Uterus (tissue), 4 donors: ENCODE results near the gene UGT1A4. TPM values are rescaled to one million over a fixed set of nuclear protein-coding genes. Genes with fewer than 3 reads are reported as not detected.

Experiments used
- DNase-seq, 2 donors: peaks; one replicate each; pipeline ENCODE4 v3.0.0-alpha.2; 2019 to 2020
- H3K27ac ChIP-seq, 2 donors: fragments of 200-600 bp; sonication (generic); 1 replicate in 1 of 2; 2 replicates in 1 of 2; pipeline ENCODE4 v1.5.1; 2016 to 2018
- H3K27me3 ChIP-seq, 2 donors: fragments of 200-600 bp; sonication (generic); one replicate each; pipeline ENCODE4 v1.5.1; 2018 to 2019; ENCODE audit warnings: control low read depth in 1 of 2
- H3K36me3 ChIP-seq, 2 donors: fragments of 200-600 bp; sonication (generic); one replicate each; pipeline ENCODE4 v1.5.1; 2019; ENCODE audit warnings: control low read depth in 1 of 2
- H3K4me1 ChIP-seq, 2 donors: fragments of 200-600 bp; sonication (generic); one replicate each; pipeline ENCODE4 v1.5.1; 2018 to 2019; ENCODE audit warnings: control low read depth in 1 of 2
- H3K4me3 ChIP-seq, 2 donors: fragments of 200-600 bp; sonication (generic); 1 replicate in 1 of 2; 2 replicates in 1 of 2; pipeline ENCODE4 v1.5.1; 2018 to 2019; ENCODE audit warnings: mild to moderate bottlenecking in 1 of 2
- H3K9me3 ChIP-seq, 2 donors: fragments of 200-600 bp; sonication (generic); one replicate each; pipeline ENCODE4 v1.5.1; 2019; ENCODE audit warnings: control low read depth in 1 of 2
- CTCF ChIP-seq, 4 experiments: fragments of 200-600 bp in 2 of 4; fragments of 450-650 bp in 2 of 4; sonication (generic) in 2 of 4; IDR thresholded peaks; one replicate each; pipeline ENCODE4 v1.5.1; 2016 to 2019; ENCODE audit warnings: antibody characterized with exemption in 4 of 4, mild to moderate bottlenecking in 2 of 4, moderate library complexity in 1 of 4
- POLR2A ChIP-seq, 2 donors: fragments of 450-650 bp; IDR thresholded peaks; one replicate each; pipeline ENCODE4 v1.6.1; 2016; ENCODE audit warnings: antibody characterized with exemption in 2 of 2, mild to moderate bottlenecking in 1 of 2, moderate library complexity in 1 of 2
- intact Hi-C: fragments of 100-400 bp; cut with DNase I; formaldehyde crosslinking; loops from one replicate; pipeline ENCODE4 v1.15.1; 2023; ENCODE audit warnings: low total_unique reads
- total RNA-seq, 4 donors: library from RNA; depleted of rRNA in 3 of 4; stranded (reverse); fragments of >200 nt in 3 of 4; gene quantifications; one replicate each; pipeline versions ENCODE4 v1.1.0 to v1.2.4, GENCODE V29; 2014 to 2023
- donor health status: DM: yes; HTN: yes; CAD: no.

UGT1A4 gene
- total RNA-seq, 4 donors from 2014 or later = not detected

DNA sequence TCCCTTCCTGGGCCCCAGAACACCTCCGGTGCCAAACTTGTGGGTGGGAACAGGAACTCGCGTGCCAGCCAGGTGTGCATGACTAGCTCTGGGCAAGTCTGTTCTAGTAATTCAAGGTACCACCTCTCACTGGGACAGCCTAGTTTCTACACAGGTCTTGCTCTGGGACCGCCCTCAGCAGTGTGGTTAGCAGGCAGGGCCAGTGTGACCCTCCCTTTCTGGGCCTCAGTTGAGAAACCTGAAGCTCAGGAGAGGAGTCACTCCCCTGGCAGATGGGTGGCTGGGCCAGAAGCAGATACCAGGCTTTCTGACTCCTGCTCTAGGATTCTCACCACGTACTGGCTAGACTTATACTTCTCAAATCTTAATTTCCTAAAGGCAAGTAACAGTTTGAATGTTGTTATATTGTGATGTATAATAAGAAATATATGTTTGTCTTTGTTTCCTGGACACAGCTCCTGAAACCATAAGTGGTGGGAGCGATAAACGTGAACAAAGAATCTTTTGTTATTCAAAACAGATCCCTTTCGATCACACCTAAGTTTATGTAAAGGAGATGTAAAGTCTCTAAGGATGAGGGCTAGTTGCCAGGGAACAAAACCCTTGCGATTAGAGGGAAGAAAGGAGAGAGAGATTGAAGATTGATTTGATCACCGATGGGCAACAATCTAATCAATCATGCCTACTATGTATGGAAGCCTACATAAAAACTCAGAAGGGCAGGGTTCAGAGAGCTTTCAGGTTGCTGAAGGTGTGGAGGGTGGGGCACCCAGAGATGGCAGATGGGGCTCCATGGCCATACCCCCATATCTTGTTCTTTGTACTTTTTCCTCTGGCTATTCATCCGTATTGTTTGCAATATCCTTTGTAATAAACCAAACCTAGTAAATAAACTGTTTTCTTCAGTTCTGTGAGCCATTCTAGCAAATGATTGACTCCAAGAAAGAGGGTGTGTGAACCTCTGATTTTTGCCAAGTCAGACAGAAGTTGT lies 26.8 kb upstream of the UGT1A4 start:
- intact Hi-C loops = no loop called here

DNA sequence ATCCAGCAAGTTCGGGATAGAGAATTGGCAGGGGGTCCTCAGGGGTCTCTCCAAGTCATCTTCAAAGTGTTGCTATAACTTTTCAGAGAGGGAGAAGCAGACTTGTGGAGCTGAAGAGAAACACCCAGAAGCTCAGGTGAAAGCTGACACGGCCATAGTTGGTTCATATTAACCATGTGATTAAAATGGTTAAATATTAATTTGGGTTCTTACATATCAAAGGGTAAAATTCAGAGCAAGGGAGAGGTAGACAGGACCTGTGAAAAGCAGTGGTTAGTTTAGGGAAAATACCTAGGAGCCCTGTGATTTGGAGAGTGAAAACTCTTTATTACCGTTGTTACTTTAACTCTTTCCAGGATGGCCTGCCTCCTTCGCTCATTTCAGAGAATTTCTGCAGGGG lies 25.9 kb upstream of the UGT1A4 start, which contains the start of gene UGT1A6:
UGT1A6 (plus strand) TSS at position 243 of the 400 bp plus-strand sequence; CDS start at position 358, 115 bp downstream.
- H3K4me3 ChIP-seq = no peak within 1 kb of the TSS
- no peaks in the 10 kb centered on the region for H3K27me3 ChIP-seq
- TF ChIP-seq CTCF (IDR thresholded peaks at IDR 0.05) = no peak
- TF ChIP-seq POLR2A (IDR thresholded peaks at IDR 0.05) = no peak
- DNase-seq = no peak
- intact Hi-C loops = no loop called here
- no peaks in the 10 kb centered on the region for H3K36me3 ChIP-seq
- H3K4me1 ChIP-seq = no peaks in the 10 kb centered on the region
- no peaks in the 10 kb centered on the region for H3K9me3 ChIP-seq
- H3K27ac ChIP-seq = no peak within 1 kb of the TSS

More for the DNA sequence above, 26.8 kb upstream of the UGT1A4 start:
- Histone ChIP-seq H3K36me3 (no peaks in the 10 kb centered on the region), H3K9me3 (no peaks in the 10 kb centered on the region), H3K4me3 (no peak overlapping the region), H3K27me3 (no peaks in the 10 kb centered on the region), H3K4me1 (no peaks in the 10 kb centered on the region), H3K27ac (no peak overlapping the region)
- TF ChIP-seq POLR2A (IDR thresholded peaks at IDR 0.05) = no peak
- TF ChIP-seq CTCF (IDR thresholded peaks at IDR 0.05) = no peak
- DNase-seq = no peak

DNA sequence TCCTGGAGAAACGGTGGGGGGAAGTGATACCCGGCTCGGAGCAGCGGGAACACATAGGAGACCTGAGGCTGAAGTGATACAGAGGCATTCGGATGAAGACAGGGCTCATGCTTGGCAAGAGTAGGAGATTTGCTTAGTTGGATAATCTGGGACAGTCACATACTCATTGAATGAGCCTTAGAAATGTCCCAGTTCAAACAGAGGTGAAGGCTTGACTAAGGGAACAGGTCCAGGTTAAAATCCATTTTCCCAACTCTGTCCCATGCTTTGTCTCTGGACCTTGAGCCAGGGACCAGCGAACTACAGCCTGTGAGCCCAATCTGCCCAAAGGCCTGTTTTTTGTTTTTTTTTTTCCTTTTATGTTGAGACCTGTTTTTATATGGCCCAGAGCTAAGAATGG lies 24.6 kb upstream of the UGT1A4 start:
- intact Hi-C loops = no loop called here
- Histone ChIP-seq H3K36me3 (no peaks in the 10 kb centered on the region), H3K27me3 (no peaks in the 10 kb centered on the region), H3K9me3 (no peaks in the 10 kb centered on the region), H3K4me1 (no peaks in the 10 kb centered on the region), H3K4me3 (no peak overlapping the region), H3K27ac (no peak overlapping the region)
- DNase-seq = no peak
- TF ChIP-seq CTCF (IDR thresholded peaks at IDR 0.05) (no peak), POLR2A (IDR thresholded peaks at IDR 0.05) (no peak)

- H3K9me3 ChIP-seq = no peaks in the 10 kb centered on the region
- H3K27me3 ChIP-seq = no peaks in the 10 kb centered on the region
- DNase-seq = no peak
- intact Hi-C loops = no loop called here
- no peak overlapping the region for H3K27ac ChIP-seq
- no peaks in the 10 kb centered on the region for H3K36me3 ChIP-seq
- no peaks in the 10 kb centered on the region for H3K4me1 ChIP-seq
- no peak overlapping the region for H3K4me3 ChIP-seq
- TF ChIP-seq CTCF (IDR thresholded peaks at IDR 0.05) (no peak), POLR2A (IDR thresholded peaks at IDR 0.05) (no peak)
Measured at GRCh38 chr2:233698740-233699139, 19.8 kb upstream of the UGT1A4 start.

GRCh38 chr2:233699424-233700027 lies 19.0 kb upstream of the UGT1A4 start:
- Histone ChIP-seq H3K4me1 (no peaks in the 10 kb centered on the region), H3K36me3 (no peaks in the 10 kb centered on the region), H3K27ac (no peak overlapping the region), H3K9me3 (no peaks in the 10 kb centered on the region), H3K4me3 (no peak overlapping the region), H3K27me3 (no peaks in the 10 kb centered on the region)
- DNase-seq = no peak
- TF ChIP-seq POLR2A (IDR thresholded peaks at IDR 0.05) (no peak), CTCF (IDR thresholded peaks at IDR 0.05) (no peak)
- intact Hi-C loops = no loop called here
